Tibial nerve (tissue), 4 donors: ENCODE measurements around the gene NCF4. TPM values are rescaled to one million over a fixed set of nuclear protein-coding genes. Genes with fewer than 3 reads are reported as not detected.
A peak's percentile ranks its signal among the peaks of the same experiment; 100 is the strongest.

Source experiments
- DNase-seq, 2 donors: peaks; one replicate each; pipeline ENCODE4 v3.0.0-alpha.2; 2019; ENCODE audit warnings: low spot score in 2 of 2
- H3K27ac ChIP-seq, 4 donors: fragments of 200-600 bp; sonication (generic) in 3 of 4; one replicate each; pipeline ENCODE4 v1.5.1; 2017 to 2019; ENCODE audit warnings: mild to moderate bottlenecking in 1 of 4
- H3K27me3 ChIP-seq, 2 donors: fragments of 200-600 bp; sonication (generic) in 1 of 2; one replicate each; pipeline versions ENCODE4 v1.5.1 to v1.6.0; 2017 to 2019
- H3K36me3 ChIP-seq, 3 donors: fragments of 200-600 bp; sonication (generic); one replicate each; pipeline ENCODE4 v1.5.1; 2018 to 2019
- H3K4me1 ChIP-seq, 4 donors: fragments of 200-600 bp; sonication (generic) in 3 of 4; one replicate each; pipeline ENCODE4 v1.5.1; 2017 to 2019
- H3K4me3 ChIP-seq, 4 donors: fragments of 200-600 bp; sonication (generic) in 3 of 4; one replicate each; pipeline ENCODE4 v1.5.1; 2017 to 2019; ENCODE audit warnings: mild to moderate bottlenecking in 1 of 4, moderate library complexity in 1 of 4
- H3K9me3 ChIP-seq, 4 donors: fragments of 200-600 bp; sonication (generic) in 3 of 4; one replicate each; pipeline ENCODE4 v1.5.1; 2017 to 2019
- EP300 ChIP-seq, 2 donors: sonication (generic); formaldehyde crosslinking; IDR thresholded peaks; one replicate each; pipeline ENCODE4 v1.6.1; 2017; ENCODE audit warnings: antibody characterized with exemption in 2 of 2, mild to moderate bottlenecking in 1 of 2
- POLR2A ChIP-seq, 2 donors: fragments of 450-650 bp; IDR thresholded peaks; one replicate each; pipeline ENCODE4 v1.6.1; 2017; ENCODE audit warnings: antibody characterized with exemption in 2 of 2, mild to moderate bottlenecking in 2 of 2, moderate library complexity in 2 of 2
- WGBS, 2 donors: methylation state at CpG; one replicate each; pipeline ENCODE4 v1.1.5; 2018; 5-methylcytosine and 5-hydroxymethylcytosine counted together
- total RNA-seq, 4 donors: library from RNA; depleted of rRNA; stranded (reverse); fragments of >200 nt; gene quantifications; one replicate each; pipeline ENCODE4 v1.1.0, GENCODE V29; 2016
- TF ChIP-seq, protein P1 (sequence below), 5 experiments: fragments of 200-600 bp in 3 of 5; fragments of 450-650 bp in 2 of 5; sonication (generic) in 3 of 5; IDR thresholded peaks; one replicate each; pipeline ENCODE4 v1.5.1; 2016 to 2019; ENCODE audit warnings: antibody characterized with exemption in 5 of 5, mild to moderate bottlenecking in 3 of 5, moderate library complexity in 2 of 5

Gene NCF4
- total RNA-seq, 4 donors from 2014 or later: 14.2 to 71.4 (median 17.2) TPM

DNA sequence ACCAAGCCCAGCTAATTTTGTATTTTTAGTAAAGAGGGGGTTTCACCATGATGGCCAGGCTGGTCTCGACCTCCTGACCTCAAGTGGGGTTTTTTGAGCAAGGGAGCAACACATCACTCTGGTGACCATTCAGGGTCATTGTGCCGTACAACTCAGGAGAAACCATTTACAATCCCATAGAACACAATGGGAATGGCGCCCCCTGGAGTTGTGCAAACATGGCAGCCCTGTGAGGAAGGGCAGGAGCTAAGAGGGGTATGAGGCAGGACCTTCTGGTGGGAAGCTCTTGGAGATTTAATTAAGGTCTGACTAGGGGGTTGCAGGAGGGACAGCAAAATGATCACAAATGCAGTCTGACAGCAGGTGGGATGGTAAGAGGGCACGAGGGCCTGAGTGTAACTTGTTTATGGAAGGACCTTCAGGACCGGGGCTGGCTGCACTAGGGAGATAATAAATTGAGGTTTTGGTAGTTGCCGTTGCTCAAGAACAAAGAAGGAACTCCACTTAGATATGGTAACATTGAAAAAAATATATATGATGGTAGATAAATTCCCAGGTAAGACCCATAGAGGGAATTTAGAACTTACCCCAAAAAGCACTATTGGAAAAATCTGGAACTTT lies 43.6 kb downstream of the NCF4 start:
- no peaks in the 10 kb centered on the region for H3K27me3 ChIP-seq
- TF ChIP-seq POLR2A (IDR thresholded peaks at IDR 0.05): no peak
- TF ChIP-seq, protein P1, sequence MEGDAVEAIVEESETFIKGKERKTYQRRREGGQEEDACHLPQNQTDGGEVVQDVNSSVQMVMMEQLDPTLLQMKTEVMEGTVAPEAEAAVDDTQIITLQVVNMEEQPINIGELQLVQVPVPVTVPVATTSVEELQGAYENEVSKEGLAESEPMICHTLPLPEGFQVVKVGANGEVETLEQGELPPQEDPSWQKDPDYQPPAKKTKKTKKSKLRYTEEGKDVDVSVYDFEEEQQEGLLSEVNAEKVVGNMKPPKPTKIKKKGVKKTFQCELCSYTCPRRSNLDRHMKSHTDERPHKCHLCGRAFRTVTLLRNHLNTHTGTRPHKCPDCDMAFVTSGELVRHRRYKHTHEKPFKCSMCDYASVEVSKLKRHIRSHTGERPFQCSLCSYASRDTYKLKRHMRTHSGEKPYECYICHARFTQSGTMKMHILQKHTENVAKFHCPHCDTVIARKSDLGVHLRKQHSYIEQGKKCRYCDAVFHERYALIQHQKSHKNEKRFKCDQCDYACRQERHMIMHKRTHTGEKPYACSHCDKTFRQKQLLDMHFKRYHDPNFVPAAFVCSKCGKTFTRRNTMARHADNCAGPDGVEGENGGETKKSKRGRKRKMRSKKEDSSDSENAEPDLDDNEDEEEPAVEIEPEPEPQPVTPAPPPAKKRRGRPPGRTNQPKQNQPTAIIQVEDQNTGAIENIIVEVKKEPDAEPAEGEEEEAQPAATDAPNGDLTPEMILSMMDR (IDR thresholded peaks at IDR 0.05): no peak
- TF ChIP-seq EP300 (IDR thresholded peaks at IDR 0.05): no peak
- 75 to 83% methylated on average over 6 of the region's 6 CpGs for WGBS, 2 donors
- H3K27ac ChIP-seq: no peak overlapping the region
- no peak overlapping the region for H3K4me3 ChIP-seq
- no peak for DNase-seq
- no peaks in the 10 kb centered on the region for H3K4me1 ChIP-seq
- H3K36me3 ChIP-seq: no peaks in the 10 kb centered on the region
- H3K9me3 ChIP-seq: peaks cover 0 to 22% (median 0%) of the 10 kb centered on the region in 4 donors

DNA sequence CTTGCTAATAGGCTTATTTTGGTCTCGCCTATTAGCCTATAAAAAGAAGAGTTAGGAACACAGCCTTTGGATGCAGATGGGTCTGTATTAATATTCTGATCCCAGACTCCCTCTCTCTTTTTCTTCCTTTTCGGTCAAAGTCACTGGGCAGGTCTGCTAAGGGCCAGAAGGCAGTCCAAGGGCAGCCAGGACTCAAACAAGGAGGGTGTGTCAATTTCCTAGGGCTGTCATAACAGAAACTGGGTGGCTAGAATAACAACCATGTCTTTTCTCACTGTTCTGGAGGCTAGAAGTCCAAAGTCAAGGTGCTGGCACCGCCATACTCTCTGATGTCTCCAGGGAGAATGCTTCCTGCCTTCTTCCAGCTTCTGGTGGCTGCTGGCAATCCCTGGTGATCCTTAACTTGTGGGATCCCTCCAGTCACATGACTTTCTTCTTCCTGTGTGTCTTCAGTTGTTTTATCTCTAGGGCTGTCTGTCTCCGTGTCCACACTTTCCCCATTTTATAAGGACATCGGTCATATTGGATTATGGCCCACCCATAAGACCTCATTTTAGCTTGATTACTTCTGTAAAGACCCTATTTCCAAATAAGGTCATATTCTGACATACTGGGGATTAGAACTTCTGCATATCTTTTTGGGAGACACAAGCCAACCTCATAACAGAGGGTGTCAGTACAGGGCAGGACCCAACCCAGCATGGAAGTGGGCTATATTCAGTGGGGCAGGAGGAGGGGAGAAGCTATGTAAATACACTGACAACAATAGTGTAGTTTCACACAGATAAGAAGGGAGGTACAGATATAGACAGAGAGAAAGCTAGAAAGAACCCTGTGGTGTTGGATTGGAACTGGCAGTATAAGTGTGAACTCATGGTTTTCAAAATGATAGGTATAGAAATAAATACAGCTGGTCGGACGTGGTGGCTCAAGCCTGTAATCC lies 46.7 kb downstream of the NCF4 start:
- Histone ChIP-seq H3K27me3 (no peaks in the 10 kb centered on the region), H3K27ac (no peak overlapping the region), H3K4me3 (no peak overlapping the region), H3K36me3 (no peaks in the 10 kb centered on the region), H3K4me1 (peaks cover 0 to 12% (median 4%) of the 10 kb centered on the region in 4 donors), H3K9me3 (peaks cover 0 to 3% (median 0%) of the 10 kb centered on the region in 4 donors)
- TF ChIP-seq EP300 (IDR thresholded peaks at IDR 0.05) (no peak), POLR2A (IDR thresholded peaks at IDR 0.05) (no peak)
- TF ChIP-seq, protein P1 (IDR thresholded peaks at IDR 0.05): no peak
- no peak for DNase-seq
- 76 to 83% methylated on average over 7 of the region's 7 CpGs for WGBS, 2 donors

DNA sequence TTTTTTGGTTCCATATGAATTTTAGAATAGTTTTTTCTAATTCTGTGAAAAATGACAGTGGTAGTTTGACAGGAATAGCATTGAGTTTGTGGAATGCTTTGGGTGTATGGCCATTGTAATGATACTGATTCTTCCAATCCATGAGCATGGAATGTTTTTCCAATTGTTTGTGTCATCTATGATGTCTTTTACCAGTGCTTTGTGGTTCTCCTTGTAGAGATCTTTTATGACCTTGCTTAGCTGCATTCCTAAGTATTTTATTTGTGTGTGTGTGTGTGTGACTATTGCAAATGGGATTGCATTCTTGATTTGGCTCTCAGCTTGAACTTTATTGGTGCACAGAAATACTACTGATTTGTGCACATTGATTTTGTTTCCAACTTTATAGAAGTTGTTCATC lies 49.7 kb downstream of the NCF4 start:
- Histone ChIP-seq H3K27ac (no peak overlapping the region), H3K4me3 (no peak overlapping the region), H3K27me3 (no peaks in the 10 kb centered on the region), H3K4me1 (peaks cover 0 to 17% (median 6%) of the 10 kb centered on the region in 4 donors), H3K36me3 (no peaks in the 10 kb centered on the region), H3K9me3 (no peaks in the 10 kb centered on the region)
- DNase-seq: no peak
- no peak for TF ChIP-seq EP300 (IDR thresholded peaks at IDR 0.05)
- TF ChIP-seq POLR2A (IDR thresholded peaks at IDR 0.05): no peak
- TF ChIP-seq, protein P1 (IDR thresholded peaks at IDR 0.05): no peak

DNA sequence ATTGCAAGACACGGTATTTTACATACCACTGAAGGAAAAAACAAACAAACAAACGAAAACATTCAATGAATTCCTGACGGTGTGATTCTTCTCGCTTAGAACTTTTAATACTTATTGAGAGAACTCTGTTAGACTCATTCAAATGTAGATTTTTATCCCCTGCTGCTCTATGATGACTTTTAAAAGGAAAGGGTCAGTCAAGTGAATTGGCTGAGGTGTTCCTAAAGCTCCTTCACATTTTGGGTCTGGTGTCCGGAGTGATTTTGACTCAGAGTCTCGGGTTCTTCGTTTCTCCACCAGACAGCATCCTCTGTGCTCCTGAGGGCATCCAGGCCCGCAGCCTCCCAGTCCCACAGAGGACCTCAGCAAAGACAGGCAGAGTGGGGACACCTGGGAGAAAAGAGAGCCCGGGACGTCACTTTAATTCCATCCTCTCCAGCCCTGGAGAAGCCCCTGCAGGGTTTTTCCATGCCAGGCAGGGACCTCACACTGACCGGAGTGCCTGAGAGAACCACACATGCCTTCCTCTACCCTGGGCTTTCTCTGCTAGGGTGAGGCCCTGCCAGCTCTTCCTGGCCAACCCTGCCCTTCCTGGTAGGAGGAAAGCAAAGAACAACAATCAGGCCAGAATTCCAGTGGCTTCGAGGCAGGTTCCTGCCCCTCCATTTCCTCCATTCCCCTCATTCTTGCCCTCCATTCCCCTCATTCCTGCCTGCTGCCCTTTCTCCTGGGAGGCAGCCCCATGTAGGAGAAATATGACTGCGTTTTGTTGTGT lies 51.3 kb downstream of the NCF4 start:
- H3K27ac ChIP-seq: peak overlapping the region in 1 of 4 donors; percentile 6
- peaks cover 0 to 17% (median 6%) of the 10 kb centered on the region in 4 donors for H3K4me1 ChIP-seq
- H3K4me3 ChIP-seq: no peak overlapping the region
- WGBS, 2 donors: 50 to 63% methylated on average over 13 of the region's 13 CpGs
- TF ChIP-seq, protein P1 (IDR thresholded peaks at IDR 0.05): no peak
- no peaks in the 10 kb centered on the region for H3K36me3 ChIP-seq
- H3K9me3 ChIP-seq: no peaks in the 10 kb centered on the region
- no peak for DNase-seq
- no peaks in the 10 kb centered on the region for H3K27me3 ChIP-seq
